Measurements from ENCODE around the gene ACOXL.

ACOXL gene

GRCh38 chr2:110838657-110839384 lies 106.4 kb downstream of the ACOXL start:
- H2AFZ ChIP-seq (ENCODE audit: low read depth, low read length): no peak overlapping the region
- no peaks in the 10 kb centered on the region for H3K79me1 ChIP-seq (replicated peaks; ENCODE audit: low read length, poor library complexity, severe bottlenecking)

DNA sequence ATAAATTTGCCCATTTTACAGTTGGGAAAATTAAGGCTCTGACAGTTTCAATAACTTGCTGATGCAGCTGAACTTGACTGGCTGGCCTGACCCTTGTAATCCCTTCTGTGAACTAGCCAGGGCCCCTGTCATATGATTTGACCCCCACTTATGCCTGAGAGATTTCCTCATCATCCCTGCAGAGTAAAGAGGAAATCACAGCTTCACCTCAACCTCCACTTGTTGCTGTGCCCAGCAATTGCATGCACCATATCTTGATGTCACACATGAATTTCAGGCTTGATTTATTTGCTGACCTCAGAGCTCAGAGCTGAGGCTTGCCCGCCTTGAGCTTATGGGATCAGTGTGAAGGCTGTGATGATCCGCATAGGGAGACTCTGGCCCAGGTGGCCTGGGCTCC lies 108.1 kb downstream of the ACOXL start:
- Histone ChIP-seq H2BK12ac (ENCODE audit: low read length in 2 of 2) (no peak overlapping the region), H3K4ac (ENCODE audit: low read depth in 1 of 2, low read length in 2 of 2) (no peak overlapping the region), H3K4me3 (ENCODE audit: insufficient read depth in 1 of 2, low read depth in 1 of 2, low read length in 2 of 2) (no peak overlapping the region), H2AFZ (ENCODE audit: low read depth, low read length) (no peak overlapping the region), H3K27me3 (ENCODE audit: control insufficient read depth in 1 of 2, insufficient read depth in 1 of 2, low read length in 2 of 2) (peaks cover 60 to 74% of the 10 kb centered on the region in 2 experiments), H3K4me1 (ENCODE audit: control insufficient read depth, insufficient read depth, low read depth, low read length) (no peaks in the 10 kb centered on the region), H3K14ac (ENCODE audit: low read length in 2 of 2) (no peak overlapping the region), H2AK5ac (ENCODE audit: low read length, severe bottlenecking) (no peak overlapping the region), H2BK5ac (ENCODE audit: low read depth, low read length, poor library complexity, severe bottlenecking) (no peak overlapping the region), H3K9ac (ENCODE audit: low read length) (no peak overlapping the region), H3K23ac (ENCODE audit: low read length in 2 of 2) (no peak overlapping the region), H3K9me3 (ENCODE audit: control insufficient read depth, low read length) (no peaks in the 10 kb centered on the region), H3K18ac (ENCODE audit: low read depth in 1 of 2, low read length in 2 of 2) (no peak overlapping the region), H4K8ac (ENCODE audit: low read length) (no peak overlapping the region), H4K91ac (ENCODE audit: low read length) (no peak overlapping the region), H3K36me3 (ENCODE audit: control insufficient read depth in 1 of 2, insufficient read depth in 2 of 2, low read depth in 1 of 2, low read length in 2 of 2) (no peaks in the 10 kb centered on the region), H3K27ac (ENCODE audit: low read length, poor library complexity, severe bottlenecking) (no peak overlapping the region), H2BK15ac (ENCODE audit: low read depth, poor library complexity, severe bottlenecking) (no peak overlapping the region), H3K79me1 (replicated peaks; ENCODE audit: low read length, poor library complexity, severe bottlenecking) (no peaks in the 10 kb centered on the region), H3K4me2 (ENCODE audit: low read length, poor library complexity, severe bottlenecking) (no peak overlapping the region), H2BK120ac (ENCODE audit: low read depth, low read length) (no peak overlapping the region)
- DNase-seq: no peak
- 96% methylated on average over 2 of the region's 2 CpGs for WGBS

More at GRCh38 chr2:110838657-110839384, 106.4 kb downstream of the ACOXL start:
- Histone ChIP-seq H2BK15ac (ENCODE audit: low read depth, poor library complexity, severe bottlenecking) (no peak overlapping the region), H3K4ac (ENCODE audit: low read depth in 1 of 2, low read length in 2 of 2) (no peak overlapping the region), H3K27me3 (ENCODE audit: control insufficient read depth in 1 of 2, insufficient read depth in 1 of 2, low read length in 2 of 2) (peaks cover 58 to 80% of the 10 kb centered on the region in 2 experiments), H3K4me2 (ENCODE audit: low read length, poor library complexity, severe bottlenecking) (no peak overlapping the region), H3K9me3 (ENCODE audit: control insufficient read depth, low read length) (no peaks in the 10 kb centered on the region), H3K4me1 (ENCODE audit: control insufficient read depth, insufficient read depth, low read depth, low read length) (no peaks in the 10 kb centered on the region), H3K23ac (ENCODE audit: low read length in 2 of 2) (no peak overlapping the region), H2BK120ac (ENCODE audit: low read depth, low read length) (no peak overlapping the region), H3K14ac (ENCODE audit: low read length in 2 of 2) (no peak overlapping the region), H3K9ac (ENCODE audit: low read length) (no peak overlapping the region), H3K18ac (ENCODE audit: low read depth in 1 of 2, low read length in 2 of 2) (no peak overlapping the region), H3K4me3 (ENCODE audit: insufficient read depth in 1 of 2, low read depth in 1 of 2, low read length in 2 of 2) (no peak overlapping the region), H4K8ac (ENCODE audit: low read length) (no peak overlapping the region), H2AK5ac (ENCODE audit: low read length, severe bottlenecking) (no peak overlapping the region), H2BK12ac (ENCODE audit: low read length in 2 of 2) (no peak overlapping the region), H3K27ac (ENCODE audit: low read length, poor library complexity, severe bottlenecking) (no peak overlapping the region), H3K36me3 (ENCODE audit: control insufficient read depth in 1 of 2, insufficient read depth in 2 of 2, low read depth in 1 of 2, low read length in 2 of 2) (no peaks in the 10 kb centered on the region), H4K91ac (ENCODE audit: low read length) (no peak overlapping the region), H2BK5ac (ENCODE audit: low read depth, low read length, poor library complexity, severe bottlenecking) (no peak overlapping the region)
- no peak for DNase-seq
- WGBS: 52% methylated on average over 5 of the region's 5 CpGs

DNA sequence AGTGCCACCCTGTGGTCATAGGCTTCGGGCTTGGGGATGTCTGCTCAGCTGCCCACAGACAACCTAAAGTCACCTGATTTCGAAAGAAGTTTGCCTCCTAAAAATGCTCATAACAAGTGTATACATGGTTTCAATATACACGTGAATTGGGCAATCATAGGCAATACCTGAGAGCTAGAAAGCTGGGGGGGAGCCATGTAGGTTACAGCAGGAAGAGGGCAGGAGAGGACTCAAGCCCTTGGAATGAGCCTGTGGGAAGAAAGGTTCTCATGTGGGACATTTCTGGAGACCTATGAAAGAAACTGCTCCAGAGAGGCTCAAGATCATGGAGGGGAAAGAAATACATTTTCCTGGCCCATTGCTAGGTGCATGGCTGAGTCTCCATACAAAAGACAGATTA lies 109.7 kb downstream of the ACOXL start:
- no peak overlapping the region for H4K91ac ChIP-seq (ENCODE audit: low read length)
- no peak overlapping the region for H2BK5ac ChIP-seq (ENCODE audit: low read depth, low read length, poor library complexity, severe bottlenecking)
- no peak overlapping the region for H2BK15ac ChIP-seq (ENCODE audit: low read depth, poor library complexity, severe bottlenecking)
- H2AFZ ChIP-seq (ENCODE audit: low read depth, low read length): no peak overlapping the region
- H2BK120ac ChIP-seq (ENCODE audit: low read depth, low read length): no peak overlapping the region
- H3K27me3 ChIP-seq (ENCODE audit: control insufficient read depth in 1 of 2, insufficient read depth in 1 of 2, low read length in 2 of 2): peaks cover 68 to 75% of the 10 kb centered on the region in 2 experiments
- H3K4me2 ChIP-seq (ENCODE audit: low read length, poor library complexity, severe bottlenecking): no peak overlapping the region
- H4K8ac ChIP-seq (ENCODE audit: low read length): no peak overlapping the region
- H3K27ac ChIP-seq (ENCODE audit: low read length, poor library complexity, severe bottlenecking): no peak overlapping the region
- H3K23ac ChIP-seq (ENCODE audit: low read length in 2 of 2): no peak overlapping the region
- WGBS: 24% methylated on average over 2 of the region's 3 CpGs
- H3K4ac ChIP-seq (ENCODE audit: low read depth in 1 of 2, low read length in 2 of 2): no peak overlapping the region
- no peaks in the 10 kb centered on the region for H3K36me3 ChIP-seq (ENCODE audit: control insufficient read depth in 1 of 2, insufficient read depth in 2 of 2, low read depth in 1 of 2, low read length in 2 of 2)
- DNase-seq: no peak
- H3K18ac ChIP-seq (ENCODE audit: low read depth in 1 of 2, low read length in 2 of 2): no peak overlapping the region
- no peak overlapping the region for H3K14ac ChIP-seq (ENCODE audit: low read length in 2 of 2)
- H2AK5ac ChIP-seq (ENCODE audit: low read length, severe bottlenecking): no peak overlapping the region
- H3K9ac ChIP-seq (ENCODE audit: low read length): no peak overlapping the region
- no peaks in the 10 kb centered on the region for H3K9me3 ChIP-seq (ENCODE audit: control insufficient read depth, low read length)
- no peaks in the 10 kb centered on the region for H3K79me1 ChIP-seq (replicated peaks; ENCODE audit: low read length, poor library complexity, severe bottlenecking)
- H3K4me1 ChIP-seq (ENCODE audit: control insufficient read depth, insufficient read depth, low read depth, low read length): no peaks in the 10 kb centered on the region
- no peak overlapping the region for H3K4me3 ChIP-seq (ENCODE audit: insufficient read depth in 1 of 2, low read depth in 1 of 2, low read length in 2 of 2)
- H2BK12ac ChIP-seq (ENCODE audit: low read length in 2 of 2): no peak overlapping the region

GRCh38 chr2:110843496-110843895 lies 111.1 kb downstream of the ACOXL start:
- H3K27me3 ChIP-seq (ENCODE audit: control insufficient read depth in 1 of 2, insufficient read depth in 1 of 2, low read length in 2 of 2): peaks cover 64 to 76% of the 10 kb centered on the region in 2 experiments
- H3K23ac ChIP-seq (ENCODE audit: low read length in 2 of 2): no peak overlapping the region
- no peak overlapping the region for H2BK15ac ChIP-seq (ENCODE audit: low read depth, poor library complexity, severe bottlenecking)
- H2BK5ac ChIP-seq (ENCODE audit: low read depth, low read length, poor library complexity, severe bottlenecking): no peak overlapping the region
- H3K14ac ChIP-seq (ENCODE audit: low read length in 2 of 2): no peak overlapping the region
- no peak overlapping the region for H4K8ac ChIP-seq (ENCODE audit: low read length)
- H3K18ac ChIP-seq (ENCODE audit: low read depth in 1 of 2, low read length in 2 of 2): no peak overlapping the region
- no peaks in the 10 kb centered on the region for H3K9me3 ChIP-seq (ENCODE audit: control insufficient read depth, low read length)
- H2BK12ac ChIP-seq (ENCODE audit: low read length in 2 of 2): no peak overlapping the region
- H3K9ac ChIP-seq (ENCODE audit: low read length): no peak overlapping the region
- H3K4me2 ChIP-seq (ENCODE audit: low read length, poor library complexity, severe bottlenecking): no peak overlapping the region
- H2AK5ac ChIP-seq (ENCODE audit: low read length, severe bottlenecking): no peak overlapping the region
- H3K36me3 ChIP-seq (ENCODE audit: control insufficient read depth in 1 of 2, insufficient read depth in 2 of 2, low read depth in 1 of 2, low read length in 2 of 2): no peaks in the 10 kb centered on the region
- H3K4me1 ChIP-seq (ENCODE audit: control insufficient read depth, insufficient read depth, low read depth, low read length): no peaks in the 10 kb centered on the region
- no peaks in the 10 kb centered on the region for H3K79me1 ChIP-seq (replicated peaks; ENCODE audit: low read length, poor library complexity, severe bottlenecking)
- H4K91ac ChIP-seq (ENCODE audit: low read length): no peak overlapping the region
- H3K4me3 ChIP-seq (ENCODE audit: insufficient read depth in 1 of 2, low read depth in 1 of 2, low read length in 2 of 2): no peak overlapping the region
- H3K4ac ChIP-seq (ENCODE audit: low read depth in 1 of 2, low read length in 2 of 2): no peak overlapping the region
- H2AFZ ChIP-seq (ENCODE audit: low read depth, low read length): no peak overlapping the region
- no peak overlapping the region for H2BK120ac ChIP-seq (ENCODE audit: low read depth, low read length)
- WGBS: 0% methylated on average over 1 of the region's 2 CpGs
- no peak overlapping the region for H3K27ac ChIP-seq (ENCODE audit: low read length, poor library complexity, severe bottlenecking)
- no peak for DNase-seq

Data from mesenchymal stem cell (in vitro differentiated cells and primary cell).